Lung (tissue), 12 donors: ENCODE data around the gene ZNF513. TPM values are rescaled to one million over a fixed set of nuclear protein-coding genes. Genes with fewer than 3 reads are reported as not detected.

Experiments
- ATAC-seq: fragments of 200-7000 bp; cut with Tn5 transposase; one replicate; pipeline ENCODE4 v1.9.1; 2020; ENCODE audit warnings: moderate number of reproducible peaks; ENCODE audit not compliant: insufficient read depth, low FRiP score
- DNase-seq, 3 donors: peaks; one replicate each; pipeline ENCODE4 v3.0.0-alpha.2; 2013 to 2017
- H3K27ac ChIP-seq, 2 donors: one replicate each; pipeline ENCODE4 v1.5.1; 2013; ENCODE audit warnings: mild to moderate bottlenecking in 2 of 2, moderate library complexity in 2 of 2, control low read depth in 1 of 2, inconsistent platforms in 1 of 2, low read depth in 1 of 2, low read length in 1 of 2
- H3K27me3 ChIP-seq, 3 donors: one replicate each; pipeline ENCODE4 v1.5.1; 2013; ENCODE audit warnings: low read length in 2 of 3; ENCODE audit not compliant: control insufficient read depth in 3 of 3, insufficient read depth in 3 of 3
- H3K36me3 ChIP-seq, 4 donors: one replicate each; pipeline ENCODE4 v1.5.1; 2013; ENCODE audit warnings: low read length in 4 of 4, mild to moderate bottlenecking in 1 of 4, moderate library complexity in 1 of 4; ENCODE audit not compliant: control insufficient read depth in 4 of 4, insufficient read depth in 4 of 4
- H3K4me1 ChIP-seq, 5 donors: one replicate each; pipeline ENCODE4 v1.5.1; 2013; ENCODE audit warnings: low read length in 5 of 5, mild to moderate bottlenecking in 2 of 5, moderate library complexity in 1 of 5; ENCODE audit not compliant: control insufficient read depth in 5 of 5, insufficient read depth in 5 of 5
- H3K4me3 ChIP-seq: one replicate; pipeline ENCODE4 v1.5.1; 2013; ENCODE audit warnings: mild to moderate bottlenecking, control low read depth, moderate library complexity
- H3K9ac ChIP-seq, 2 donors: one replicate each; pipeline ENCODE4 v1.5.1; 2013; ENCODE audit warnings: low read length in 2 of 2, control low read depth in 1 of 2; ENCODE audit not compliant: insufficient read depth in 1 of 2
- H3K9me3 ChIP-seq, 4 donors: one replicate each; pipeline ENCODE4 v1.5.1; 2013; ENCODE audit warnings: low read length in 3 of 4, mild to moderate bottlenecking in 1 of 4, moderate library complexity in 1 of 4; ENCODE audit not compliant: control insufficient read depth in 4 of 4, insufficient read depth in 3 of 4
- CTCF ChIP-seq: IDR thresholded peaks from 2 replicates; pipeline ENCODE4 v1.5.1; 2012; ENCODE audit warnings: mild to moderate bottlenecking; ENCODE audit errors: control extremely low read depth, extremely low read depth
- WGBS, 2 donors: extraction: QIAGEN DNeasy Blood & Tissue Kit; methylation state at CpG; one replicate each; pipeline ENCODE4 v1.1.7; 2013; 5-methylcytosine and 5-hydroxymethylcytosine counted together
- polyA plus RNA-seq, 2 donors: library from polyadenylated mRNA; stranded (reverse); fragments of 200-250 nt; gene quantifications; one replicate each; pipeline ENCODE4 v1.2.1, GENCODE V29; 2013
- total RNA-seq, 2 donors: library from RNA; depleted of rRNA in 1 of 2; stranded (reverse); fragments of >200 nt in 1 of 2; gene quantifications; one replicate each; pipeline ENCODE4 v1.2.1, GENCODE V29; 2014 to 2021
- donor health status: control.
- donor health status: control.
- donor health status: Bipolar disorder and iron deficiency.
- donor health status: healthy.
- donor health status: DM: yes; HTN: yes; CAD: no.

Gene ZNF513
- total and polyA plus RNA-seq, 4 donors: 8.0 to 22.2 (median 21.3) TPM

- Histone ChIP-seq H3K36me3 (no peaks in the 10 kb centered on the region), H3K9ac (no peak overlapping the region), H3K27me3 (no peaks in the 10 kb centered on the region), H3K9me3 (no peaks in the 10 kb centered on the region), H3K27ac (no peak overlapping the region), H3K4me3 (no peak overlapping the region), H3K4me1 (no peaks in the 10 kb centered on the region)
- WGBS, 2 donors: 82 to 88% methylated on average over 4 of the region's 4 CpGs
- ATAC-seq (no peak), DNase-seq (no peak)
- TF ChIP-seq CTCF: no peak
Measured at GRCh38 chr2:27421660-27422250, 41.2 kb upstream of the ZNF513 start.

GRCh38 chr2:27420996-27421395 is 40.5 kb upstream of the ZNF513 start:
- TF ChIP-seq CTCF: no peak
- Histone ChIP-seq H3K27ac (no peak overlapping the region), H3K4me3 (no peak overlapping the region)

GRCh38 chr2:27416151-27416550 is 35.6 kb upstream of the ZNF513 start:
- Histone ChIP-seq H3K4me1 (no peaks in the 10 kb centered on the region), H3K4me3 (no peak overlapping the region), H3K36me3 (no peaks in the 10 kb centered on the region), H3K27ac (no peak overlapping the region), H3K27me3 (no peaks in the 10 kb centered on the region), H3K9ac (no peak overlapping the region), H3K9me3 (no peaks in the 10 kb centered on the region)
- no peak for TF ChIP-seq CTCF
- DNase-seq (no peak), ATAC-seq (no peak)
- WGBS, 2 donors: 97% methylated on average over 6 of the region's 6 CpGs

More at GRCh38 chr2:27420996-27421395, 40.5 kb upstream of the ZNF513 start:
- no peaks in the 10 kb centered on the region for H3K9me3 ChIP-seq
- DNase-seq: no peak
- no peak overlapping the region for H3K9ac ChIP-seq
- no peak for ATAC-seq
- no peaks in the 10 kb centered on the region for H3K27me3 ChIP-seq
- no peaks in the 10 kb centered on the region for H3K4me1 ChIP-seq
- no peaks in the 10 kb centered on the region for H3K36me3 ChIP-seq
